Endothelial cell of umbilical vein (primary cell): ENCODE data around the gene INPP5A. TPM values are rescaled to one million over a fixed set of nuclear protein-coding genes. Genes with fewer than 3 reads are reported as not detected.

Experiments
- BruUV-seq: library from RNA; stranded (reverse); fragments of 400-500 nt; replicated peaks from 2 replicates; lab custom pipeline; 2021; lab: Mats Ljungman, UMichigan
- CTCF ChIA-PET: fragments of 300-600, 350-600 bp; sonication (Branson Sonifier 250); formaldehyde crosslinking; loops from one replicate; lab custom pipeline; 2021; ENCODE audit warnings: antibody characterized with exemption, inconsistent platforms; lab: Charles Lee
- POLR2A ChIA-PET: fragments of 300-600, 350-600 bp; sonication (Branson Sonifier 250); formaldehyde crosslinking; loops from one replicate; lab custom pipeline; 2021; ENCODE audit warnings: antibody characterized with exemption, inconsistent platforms; lab: Charles Lee
- DNase-seq: peaks from one replicate; pipeline ENCODE4 v3.0.0-alpha.2; 2011; ENCODE audit warnings: low read depth, low spot score
- FAIRE-seq: peaks from 2 replicates; lab custom pipeline; 2011; peaks lifted over from hg19 to GRCh38; lab: Jason Lieb, UNC
- H2AFZ ChIP-seq: 2 replicates; pipeline ENCODE4 v1.6.0; 2012; ENCODE audit warnings: low read depth, low read length, control low read depth, inconsistent platforms
- H3K27ac ChIP-seq: 2 replicates; pipeline ENCODE4 v1.5.1; 2011; ENCODE audit warnings: low read depth, mild to moderate bottlenecking, control low read depth, low read length, moderate library complexity; ENCODE audit not compliant: insufficient read depth
- H3K27me3 ChIP-seq, 2 experiments: 2 replicates each; pipeline versions ENCODE4 v1.6.0 to v1.6.1; 2011; ENCODE audit warnings: low read length in 2 of 2, mixed read lengths in 1 of 2; ENCODE audit not compliant: control insufficient read depth in 2 of 2, insufficient read depth in 2 of 2
- H3K36me3 ChIP-seq, 2 experiments: 2 replicates in 1 of 2; 3 replicates in 1 of 2; pipeline ENCODE4 v1.5.1; 2011; ENCODE audit warnings: low read length in 2 of 2, mild to moderate bottlenecking in 1 of 2, moderate library complexity in 1 of 2; ENCODE audit not compliant: control insufficient read depth in 2 of 2, insufficient read depth in 2 of 2; ENCODE audit errors: extremely low read depth in 1 of 2
- H3K4me1 ChIP-seq: 3 replicates; pipeline ENCODE4 v1.5.1; 2011; ENCODE audit warnings: mild to moderate bottlenecking, low read length; ENCODE audit not compliant: control insufficient read depth, insufficient read depth; ENCODE audit errors: extremely low read depth
- H3K4me2 ChIP-seq: 2 replicates; pipeline ENCODE4 v1.6.1; 2011; ENCODE audit warnings: low read length, control low read depth, mixed read lengths; ENCODE audit not compliant: insufficient read depth
- H3K4me3 ChIP-seq, 3 experiments: fragments of 200-600 bp in 1 of 3; sonication (generic), shearing (Covaris generic) in 1 of 3; replicated peaks in 1 of 3; 2 replicates each; pipeline ENCODE4 v1.5.1; 2011 to 2016; ENCODE audit warnings: control low read depth in 3 of 3, low read length in 3 of 3, mild to moderate bottlenecking in 2 of 3, inconsistent platforms in 1 of 3, low read depth in 1 of 3, moderate library complexity in 1 of 3; ENCODE audit not compliant: insufficient read depth in 1 of 3
- H3K79me2 ChIP-seq: 2 replicates; pipeline ENCODE4 v1.6.0; 2012; ENCODE audit warnings: low read length, inconsistent platforms; ENCODE audit not compliant: control insufficient read depth, insufficient read depth
- H3K9ac ChIP-seq: replicated peaks from 2 replicates; pipeline ENCODE3; 2011; ENCODE audit warnings: low read length, control low read depth; ENCODE audit not compliant: insufficient read depth; ENCODE audit errors: extremely low read depth
- H3K9me1 ChIP-seq: replicated peaks from 3 replicates; pipeline ENCODE4 v1.6.0; 2011; ENCODE audit warnings: mild to moderate bottlenecking, low read length; ENCODE audit not compliant: control insufficient read depth, insufficient read depth; ENCODE audit errors: extremely low read depth
- H3K9me3 ChIP-seq: replicated peaks from 2 replicates; pipeline ENCODE4 v1.5.1; 2012; ENCODE audit warnings: low read length, inconsistent platforms; ENCODE audit not compliant: control insufficient read depth, insufficient read depth
- H4K20me1 ChIP-seq: replicated peaks from 2 replicates; pipeline ENCODE3; 2011; ENCODE audit warnings: mild to moderate bottlenecking, low read length; ENCODE audit not compliant: control insufficient read depth, insufficient read depth; ENCODE audit errors: extremely low read depth
- CTCF ChIP-seq, 2 donors: IDR thresholded peaks; 1 replicate in 1 of 2; 2 replicates in 1 of 2; pipeline ENCODE4 v1.5.1; 2011; ENCODE audit warnings: low read length in 2 of 2, mild to moderate bottlenecking in 2 of 2, moderate library complexity in 2 of 2, control low read depth in 1 of 2, inconsistent platforms in 1 of 2, low read depth in 1 of 2; ENCODE audit not compliant: insufficient read depth in 1 of 2; ENCODE audit errors: extremely low read depth in 1 of 2
- EZH2 ChIP-seq: IDR thresholded peaks from 2 replicates; pipeline ENCODE4 v1.6.1; 2012; ENCODE audit warnings: borderline replicate concordance, low read depth, mild to moderate bottlenecking, moderate library complexity, low read length, inconsistent platforms; ENCODE audit not compliant: severe bottlenecking
- FOS ChIP-seq: IDR thresholded peaks from 2 replicates; pipeline ENCODE4 v1.6.1; 2011; ENCODE audit warnings: mild to moderate bottlenecking, low read length, moderate library complexity, borderline replicate concordance; ENCODE audit not compliant: insufficient read depth
- GATA2 ChIP-seq: IDR thresholded peaks from 2 replicates; pipeline ENCODE4 v1.7.0; 2011; ENCODE audit warnings: low read depth, mild to moderate bottlenecking, moderate library complexity, mixed read lengths, low read length; ENCODE audit not compliant: insufficient read length, insufficient read depth
- JUN ChIP-seq: IDR thresholded peaks from 2 replicates; pipeline ENCODE4 v1.6.1; 2011; ENCODE audit warnings: borderline replicate concordance, low read depth; ENCODE audit not compliant: insufficient read length, insufficient read depth
- MAX ChIP-seq: IDR thresholded peaks from 2 replicates; pipeline ENCODE4 v1.6.1; 2011; ENCODE audit not compliant: insufficient read depth, insufficient read length
- MYC ChIP-seq: IDR thresholded peaks from one replicate; pipeline ENCODE4 v1.6.1; 2011; ENCODE audit warnings: mild to moderate bottlenecking, low read depth, low read length
- POLR2A ChIP-seq: IDR thresholded peaks from 2 replicates; pipeline ENCODE4 v1.6.1; 2012; ENCODE audit warnings: low read depth, mild to moderate bottlenecking, control low read depth, low read length
- POLR2AphosphoS5 ChIP-seq: IDR thresholded peaks from 2 replicates; pipeline ENCODE4 v1.6.1; 2012; ENCODE audit warnings: low read depth, mild to moderate bottlenecking, control low read depth, low read length, moderate library complexity; ENCODE audit not compliant: insufficient read depth
- dilution Hi-C: fragments of 300-500 bp; cut with MboI; formaldehyde crosslinking; loops from one replicate; pipeline ENCODE4 v1.15.0; 2019; ENCODE audit warnings: low sequenced_read_pairs; ENCODE audit not compliant: extremely low pct_ligation_motif_present
- intact Hi-C: fragments of 100-400 bp; cut with micrococcal nuclease; formaldehyde crosslinking; loops from one replicate; pipeline ENCODE4 v1.10.0; 2022
- polyA plus RNA-seq, 4 experiments: library from polyadenylated mRNA; depleted of rRNA in 3 of 4; stranded (reverse) in 3 of 4; unstranded in 1 of 4; fragments of >200 nt; gene quantifications; 2 replicates each; pipeline versions ENCODE4 v1.2.1 to v1.2.3, GENCODE V29; 2011 to 2012; ENCODE audit warnings: missing spikeins in 1 of 4
- total RNA-seq: library from RNA; stranded (reverse); gene quantifications from 2 replicates; pipeline ENCODE4 v1.2.3, GENCODE V29; 2021

Gene INPP5A
- total and polyA plus RNA-seq, 2 donors (not counting 3 experiments of a cell fraction or from before 2014, with no cell fraction given): 22.9 to 33.2 TPM

- intact Hi-C loops (no loop called here), dilution Hi-C loops (no loop called here)
- DNase-seq (no peak), FAIRE-seq (no peak)
- Histone ChIP-seq H3K9me1 (no peaks in the 10 kb centered on the region), H3K4me2 (no peak overlapping the region), H4K20me1 (no peaks in the 10 kb centered on the region), H2AFZ (no peak overlapping the region), H3K36me3 (no peaks in the 10 kb centered on the region), H3K27ac (no peak overlapping the region), H3K79me2 (no peaks in the 10 kb centered on the region), H3K4me1 (no peaks in the 10 kb centered on the region), H3K27me3 (no peaks in the 10 kb centered on the region), H3K9me3 (no peaks in the 10 kb centered on the region), H3K4me3 (no peak overlapping the region), H3K9ac (no peak overlapping the region)
- BruUV-seq: no TSS peak
- TF ChIP-seq EZH2 (no peak), MAX (no peak), CTCF (IDR thresholded peaks at IDR 0.05; ENCODE audit: extremely low read depth in 1 of 2, insufficient read depth in 1 of 2, low read depth in 1 of 2, low read length in 2 of 2) (no peak), POLR2AphosphoS5 (no peak), POLR2A (no peak), GATA2 (no peak), MYC (no peak), JUN (no peak), FOS (no peak)
- ChIA-PET POLR2A (no interaction called here), CTCF (interaction anchor here (1.3 kb wide), 1 partner anchor 8 kb away, joined by 4 read pairs; no protein-coding TSS in a partner anchor)
These were observed 260.8 kb downstream of the INPP5A start for GRCh38 chr10:132798403-132798802.
